ENCODE results near the gene PLEKHM2. TPM values are rescaled to one million over a fixed set of nuclear protein-coding genes. Genes with fewer than 3 reads are reported as not detected.

The PLEKHM2 gene
- total and polyA plus RNA-seq, 2 of the 4 experiments (the other 2 are of a cell fraction) = 24.7 to 48.0 TPM

GRCh38 chr1:15748264-15748663 lies 64.1 kb downstream of the PLEKHM2 start:
- Histone ChIP-seq H4K8ac (ENCODE audit: low read depth in 2 of 2, low read length in 2 of 2) (no peak overlapping the region), H3K4ac (ENCODE audit: low read depth, low read length) (no peak overlapping the region), H3K9ac (ENCODE audit: low read depth, low read length) (no peak overlapping the region), H4K20me1 (ENCODE audit: insufficient read depth, low read length) (no peaks in the 10 kb centered on the region), H3K9me3 (ENCODE audit: control insufficient read depth, insufficient read depth, low read length) (no peaks in the 10 kb centered on the region), H3K4me2 (ENCODE audit: low read depth, low read length) (no peak overlapping the region), H2BK5ac (ENCODE audit: low read depth, low read length, poor library complexity, severe bottlenecking) (no peak overlapping the region), H4K91ac (ENCODE audit: insufficient read depth, low read depth, low read length) (no peak overlapping the region), H3K23ac (ENCODE audit: low read depth, low read length) (no peak overlapping the region), H3K4me3 (ENCODE audit: insufficient read depth, low read depth, low read length) (no peak overlapping the region), H3K18ac (ENCODE audit: low read depth, low read length) (no peak overlapping the region), H3K27me3 (ENCODE audit: control insufficient read depth, insufficient read depth, low read length) (no peaks in the 10 kb centered on the region), H2BK15ac (ENCODE audit: low read depth, low read length) (no peak overlapping the region), H2AK5ac (ENCODE audit: low read depth, low read length) (no peak overlapping the region), H3K27ac (ENCODE audit: insufficient read depth, low read length) (no peak overlapping the region), H2BK20ac (ENCODE audit: low read depth, low read length) (no peak overlapping the region), H3K56ac (ENCODE audit: extremely low read depth, insufficient read depth, low read length) (no peak overlapping the region), H3K79me1 (ENCODE audit: low read depth in 1 of 2, low read length in 2 of 2) (no peaks in the 10 kb centered on the region), H2BK120ac (ENCODE audit: low read depth, low read length) (no peak overlapping the region), H3K9me1 (ENCODE audit: insufficient read depth, low read length) (peaks cover 5% of the 10 kb centered on the region), H2AK9ac (replicated peaks; ENCODE audit: low read depth, low read length, poor library complexity) (peak overlapping the region; percentile 40), H3K14ac (replicated peaks; ENCODE audit: low read depth, low read length) (no peak overlapping the region), H4K5ac (ENCODE audit: low read depth, low read length) (no peak overlapping the region), H3K4me1 (ENCODE audit: control insufficient read depth, insufficient read depth, low read length) (peaks cover 8% of the 10 kb centered on the region), H2AFZ (replicated peaks; ENCODE audit: low read length, poor library complexity) (no peak overlapping the region), H3K36me3 (ENCODE audit: control insufficient read depth, insufficient read depth, low read length) (no peaks in the 10 kb centered on the region)
- intact Hi-C loops (cut with micrococcal nuclease) = no loop called here
- ChIA-PET POLR2A (ENCODE audit: unreplicated experiment) (no interaction called here), CTCF (no interaction called here)
- ATAC-seq (ENCODE audit: low read depth) (no peak), DNase-seq (no peak)
- no TSS peak for BruUV-seq (replicated peaks)
- 96% methylated on average over 3 of the region's 5 CpGs; no CpG with 5 or more reads in 1 of the 2 experiments for WGBS, 2 experiments (ENCODE audit: extremely low coverage in 2 of 2, insufficient read length in 1 of 2)
- dilution Hi-C loops (cut with HindIII; ENCODE audit: low sequenced_read_pairs, unreplicated experiment) = no loop called here
- TF ChIP-seq CEBPB (IDR thresholded peaks at IDR 0.05; ENCODE audit: low read depth, low read length) = no peak
- no peak for TF ChIP-seq MXI1 (IDR thresholded peaks at IDR 0.05; ENCODE audit: borderline replicate concordance, low read depth, low read length)
- TF ChIP-seq POLR2A (IDR thresholded peaks at IDR 0.05; ENCODE audit: low read depth, low read length) = no peak
- TF ChIP-seq SMC3 (IDR thresholded peaks at IDR 0.05; ENCODE audit: low read depth, low read length) = no peak
- TF ChIP-seq ELK1 (IDR thresholded peaks at IDR 0.05; ENCODE audit: borderline replicate concordance, low read depth, low read length) = no peak
- no peak for TF ChIP-seq CTCF (conservative IDR thresholded peaks at IDR 0.05; ENCODE audit: low read depth, low read length)
- no peak for TF ChIP-seq FOS (IDR thresholded peaks at IDR 0.05; ENCODE audit: low read depth, low read length)
- no peak for TF ChIP-seq RAD21 (IDR thresholded peaks at IDR 0.05; ENCODE audit: low read length)
- no peak for TF ChIP-seq USF2 (IDR thresholded peaks at IDR 0.05; ENCODE audit: low read depth, low read length)
- TF ChIP-seq RCOR1 (IDR thresholded peaks at IDR 0.05; ENCODE audit: insufficient replicate concordance, low read length) = no peak
- TF ChIP-seq MAZ (IDR thresholded peaks at IDR 0.05; ENCODE audit: borderline replicate concordance, low read depth, low read length) = no peak
- TF ChIP-seq CHD1 (IDR thresholded peaks at IDR 0.05; ENCODE audit: low read depth, low read length) = no peak
- no peak for TF ChIP-seq NFE2L2 (IDR thresholded peaks at IDR 0.05; ENCODE audit: low read depth, low read length)
- no peak for TF ChIP-seq MAFK (IDR thresholded peaks at IDR 0.05; ENCODE audit: low read depth, low read length)
- no peak for TF ChIP-seq RFX5 (IDR thresholded peaks at IDR 0.05; ENCODE audit: low read depth, low read length)
- TF ChIP-seq BHLHE40 (IDR thresholded peaks at IDR 0.05; ENCODE audit: low read depth, low read length) = no peak
- in situ Hi-C loops (cut with MboI; ENCODE audit: low sequenced_read_pairs) = no loop called here

All from IMR-90 (cell line).